ENCODE results near the gene KRT4. TPM values are rescaled to one million over a fixed set of nuclear protein-coding genes. Genes with fewer than 3 reads are reported as not detected.

The KRT4 gene
- total RNA-seq, 2 donors from 2014 or later, result not detected

DNA sequence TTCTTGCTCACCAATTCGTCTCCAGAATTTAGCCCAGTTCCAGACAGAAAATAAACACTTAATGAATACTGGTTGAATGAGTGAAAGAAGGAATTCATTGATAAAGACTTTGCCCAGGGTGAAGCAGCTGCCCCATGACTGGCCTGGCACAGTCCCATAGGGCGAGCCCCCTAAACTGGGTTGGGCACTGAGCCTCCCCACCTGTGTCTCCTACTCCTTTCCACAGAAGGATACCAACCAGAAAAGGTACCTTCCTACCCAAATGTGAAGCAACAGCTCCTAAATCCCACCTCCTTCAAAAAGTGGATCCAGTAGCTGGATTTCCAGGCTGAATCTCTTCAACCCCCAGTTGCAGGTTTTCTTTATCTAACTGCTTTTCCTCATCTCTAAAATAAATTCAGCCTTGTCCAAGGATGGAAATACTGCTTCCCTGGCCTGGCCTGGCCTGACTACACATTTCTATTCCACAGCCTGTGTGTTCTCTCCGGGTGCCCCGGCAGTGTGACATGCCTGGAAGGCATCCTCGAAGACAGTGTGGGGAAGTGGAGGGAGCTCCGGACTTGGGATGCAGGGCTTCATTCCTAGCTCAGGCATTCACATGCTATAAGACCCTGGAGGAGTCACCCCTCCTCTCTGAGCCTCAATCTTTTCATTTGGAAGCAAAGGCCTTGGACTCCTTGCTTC is 25.6 kb downstream of the KRT4 start:
- Histone ChIP-seq H3K4me3 (ENCODE audit: low read length) (no peak overlapping the region), H3K9me3 (ENCODE audit: control insufficient read depth, low read length) (no peaks in the 10 kb centered on the region), H3K27ac (ENCODE audit: low read depth, low read length) (no peak overlapping the region), H3K36me3 (ENCODE audit: control insufficient read depth, insufficient read depth, low read length) (no peaks in the 10 kb centered on the region), H3K27me3 (ENCODE audit: control insufficient read depth, insufficient read depth, low read length, poor library complexity, severe bottlenecking) (no peaks in the 10 kb centered on the region), H3K4me1 (ENCODE audit: control insufficient read depth, insufficient read depth, low read length) (no peaks in the 10 kb centered on the region), H3K9ac (ENCODE audit: extremely low read depth, low read length, poor library complexity, severe bottlenecking) (no peak overlapping the region)
- no peak overlapping the region for H3K27ac Mint-ChIP-seq
- no peak for DNase-seq
- H3K4me3 Mint-ChIP-seq, result no peak overlapping the region
- TF ChIP-seq CTCF (conservative IDR thresholded peaks at IDR 0.05), result no peak
- H3K27me3 Mint-ChIP-seq (ENCODE audit: insufficient read depth), result peaks cover 27% of the 10 kb centered on the region
- H3K4me1 Mint-ChIP-seq, result no peaks in the 10 kb centered on the region
- no peaks in the 10 kb centered on the region for H3K36me3 Mint-ChIP-seq (ENCODE audit: low read depth)
- 92 to 100% methylated on average over 2 to 5 of the region's 6 CpGs for WGBS, 2 experiments (ENCODE audit: insufficient coverage in 1 of 2, insufficient read length in 1 of 2)
- H3K9me3 Mint-ChIP-seq, result no peaks in the 10 kb centered on the region

DNA sequence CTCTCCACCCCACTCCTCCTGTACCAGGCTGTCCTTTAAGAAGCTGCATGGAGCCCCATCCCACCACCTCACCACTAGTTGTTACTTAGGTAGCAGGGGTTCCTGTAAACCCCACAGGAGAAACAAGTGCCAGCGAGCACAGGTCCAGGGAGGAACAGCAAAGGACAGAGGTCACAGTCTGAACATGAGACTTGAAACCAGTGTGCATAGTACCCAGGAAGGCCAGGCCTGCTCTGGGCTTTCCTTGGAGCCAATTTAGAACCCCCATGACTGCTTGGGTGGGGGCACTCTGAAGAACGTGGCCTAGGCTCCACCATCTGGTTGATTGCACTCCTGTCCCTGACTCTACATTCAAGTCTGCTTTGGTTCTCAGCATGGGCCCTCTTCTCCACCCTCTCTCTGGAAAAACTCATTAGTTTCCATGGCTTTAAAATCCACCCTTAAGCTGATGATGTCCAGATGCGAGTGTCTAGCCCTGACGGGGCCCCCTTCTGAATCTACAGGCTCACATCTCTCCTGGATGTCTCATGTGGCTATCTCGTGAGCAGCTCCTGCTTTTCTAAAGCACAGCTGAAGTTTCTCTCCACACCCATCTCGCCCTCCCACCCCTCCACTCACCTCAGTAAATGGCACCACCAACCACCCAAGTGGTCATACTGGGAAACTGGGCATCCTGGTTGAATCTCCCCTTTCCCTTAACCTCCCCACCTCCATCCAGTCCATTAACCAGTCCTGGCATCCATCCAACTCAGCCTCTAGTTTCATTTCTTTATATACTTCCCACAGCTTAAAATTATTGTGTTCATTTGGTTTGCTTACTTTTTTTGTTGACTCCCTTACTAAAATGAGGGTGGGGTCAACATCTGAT is 26.4 kb downstream of the KRT4 start:
- no peak for TF ChIP-seq CTCF (conservative IDR thresholded peaks at IDR 0.05)
- peaks cover under 1% of the 10 kb centered on the region for H3K27me3 ChIP-seq (ENCODE audit: control insufficient read depth, insufficient read depth, low read length, poor library complexity, severe bottlenecking)
- Mint-ChIP-seq H3K4me1 (no peaks in the 10 kb centered on the region), H3K27me3 (ENCODE audit: insufficient read depth) (peaks cover 20% of the 10 kb centered on the region), H3K27ac (no peak overlapping the region), H3K9me3 (no peaks in the 10 kb centered on the region), H3K36me3 (ENCODE audit: low read depth) (no peaks in the 10 kb centered on the region), H3K4me3 (no peak overlapping the region)
- no peak overlapping the region for H3K27ac ChIP-seq (ENCODE audit: low read depth, low read length)
- DNase-seq, result no peak
- WGBS, 2 experiments (ENCODE audit: insufficient coverage in 1 of 2, insufficient read length in 1 of 2), result 81 to 83% methylated on average over 4 to 6 of the region's 6 CpGs
- no peaks in the 10 kb centered on the region for H3K9me3 ChIP-seq (ENCODE audit: control insufficient read depth, low read length)
- no peak overlapping the region for H3K9ac ChIP-seq (ENCODE audit: extremely low read depth, low read length, poor library complexity, severe bottlenecking)
- H3K4me3 ChIP-seq (ENCODE audit: low read length), result no peak overlapping the region
- no peaks in the 10 kb centered on the region for H3K36me3 ChIP-seq (ENCODE audit: control insufficient read depth, insufficient read depth, low read length)
- H3K4me1 ChIP-seq (ENCODE audit: control insufficient read depth, insufficient read depth, low read length), result no peaks in the 10 kb centered on the region

- Mint-ChIP-seq H3K9me3 (no peaks in the 10 kb centered on the region), H3K4me3 (no peak overlapping the region), H3K36me3 (ENCODE audit: low read depth) (no peaks in the 10 kb centered on the region), H3K4me1 (no peaks in the 10 kb centered on the region), H3K27me3 (ENCODE audit: insufficient read depth) (peaks cover 22% of the 10 kb centered on the region), H3K27ac (no peak overlapping the region)
- TF ChIP-seq CTCF (conservative IDR thresholded peaks at IDR 0.05), result no peak
- H3K9me3 ChIP-seq (ENCODE audit: control insufficient read depth, low read length), result no peaks in the 10 kb centered on the region
- no peaks in the 10 kb centered on the region for H3K36me3 ChIP-seq (ENCODE audit: control insufficient read depth, insufficient read depth, low read length)
- H3K27me3 ChIP-seq (ENCODE audit: control insufficient read depth, insufficient read depth, low read length, poor library complexity, severe bottlenecking), result peaks cover 26% of the 10 kb centered on the region
- H3K4me3 ChIP-seq (ENCODE audit: low read length), result no peak overlapping the region
- H3K9ac ChIP-seq (ENCODE audit: extremely low read depth, low read length, poor library complexity, severe bottlenecking), result no peak overlapping the region
- no peak for DNase-seq
- no peak overlapping the region for H3K27ac ChIP-seq (ENCODE audit: low read depth, low read length)
- 88 to 91% methylated on average over 2 to 3 of the region's 3 CpGs for WGBS, 2 experiments (ENCODE audit: insufficient coverage in 1 of 2, insufficient read length in 1 of 2)
- H3K4me1 ChIP-seq (ENCODE audit: control insufficient read depth, insufficient read depth, low read length), result no peaks in the 10 kb centered on the region
Observed at GRCh38 chr12:52784909-52785308, 29.0 kb downstream of the KRT4 start.
